Adrenal gland (tissue), 5 donors: Measurements from ENCODE around the gene SPTB.

Source experiments
- CTCF ChIP-seq, 6 experiments: fragments of 450-650 bp in 4 of 6; fragments of 200-600 bp in 2 of 6; sonication (generic) in 1 of 6; IDR thresholded peaks; 1 replicate in 5 of 6; 2 replicates in 1 of 6; pipeline versions ENCODE4 v1.5.1 to v1.8.0; 2016 to 2021; ENCODE audit warnings: antibody characterized with exemption in 6 of 6, mild to moderate bottlenecking in 2 of 6, moderate library complexity in 1 of 6
- POLR2A ChIP-seq, 2 donors: fragments of 450-650 bp; IDR thresholded peaks; one replicate each; pipeline ENCODE4 v1.6.1; 2017; ENCODE audit warnings: antibody characterized with exemption in 2 of 2, mild to moderate bottlenecking in 2 of 2, moderate library complexity in 1 of 2
- donor health status: DM: no; HTN: no; CAD: no.

DNA sequence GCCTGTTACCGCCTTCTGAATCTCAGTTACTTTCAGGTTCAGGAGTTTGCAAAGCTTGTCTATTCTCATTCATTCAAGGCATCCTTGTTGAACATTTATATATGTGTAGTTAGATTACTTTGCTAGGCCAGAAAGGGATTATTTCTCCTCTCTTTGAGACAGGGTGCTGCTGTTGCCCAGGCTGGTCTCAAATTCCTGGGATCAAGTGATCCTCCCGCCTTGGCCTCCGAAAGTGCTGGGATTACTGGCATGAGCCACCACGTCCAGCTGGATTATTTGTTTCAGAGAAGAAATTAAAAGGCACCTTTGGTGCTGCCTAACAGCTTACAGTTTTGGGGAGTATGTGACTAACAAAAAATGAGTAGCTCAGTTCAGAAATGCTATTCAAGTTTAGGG is 35.3 kb upstream of the SPTB start:
- TF ChIP-seq CTCF (IDR thresholded peaks at IDR 0.05) (no peak), POLR2A (IDR thresholded peaks at IDR 0.05) (no peak)
